K562 (cell line): ENCODE data around the gene SRP9. TPM values are rescaled to one million over a fixed set of nuclear protein-coding genes. Genes with fewer than 3 reads are reported as not detected.

Experiments used
- CREB1 ChIP-seq, 2 experiments: sonication (generic) in 1 of 2; formaldehyde crosslinking in 1 of 2; IDR thresholded peaks; 2 replicates each; pipeline versions ENCODE4 v1.6.1 to v1.8.0; 2012 to 2022; ENCODE audit warnings: inconsistent platforms in 1 of 2, mild to moderate bottlenecking in 1 of 2, missing genetic modification reagents in 1 of 2, moderate library complexity in 1 of 2
- DPF2 ChIP-seq: fragments of 450-650 bp; IDR thresholded peaks from 2 replicates; pipeline ENCODE4 v1.6.1; 2016
- FOXA1 ChIP-seq: fragments of 450-650 bp; IDR thresholded peaks from 2 replicates; pipeline ENCODE4 v1.6.1; 2016; ENCODE audit warnings: mild to moderate bottlenecking, borderline replicate concordance
- JUN ChIP-seq, 2 experiments: sonication (generic) in 1 of 2; formaldehyde crosslinking in 1 of 2; IDR thresholded peaks; 2 replicates each; pipeline versions ENCODE4 v1.6.1 to v1.8.0; 2012 to 2022; ENCODE audit warnings: borderline replicate concordance in 2 of 2, mild to moderate bottlenecking in 2 of 2, improper control_type of control experiment in 1 of 2, low read depth in 1 of 2, low read length in 1 of 2, missing genetic modification reagents in 1 of 2
- MAFK ChIP-seq: IDR thresholded peaks from 2 replicates; pipeline ENCODE4 v1.6.1; 2011; ENCODE audit warnings: low read length, improper control_type of control experiment
- MCM7 ChIP-seq, 2 experiments: fragments of 450-650 bp; IDR thresholded peaks; 2 replicates each; pipeline ENCODE4 v1.6.1; 2016 to 2018
- NCOA1 ChIP-seq: fragments of 450-650 bp; IDR thresholded peaks from 2 replicates; pipeline ENCODE4 v1.6.1; 2016; ENCODE audit warnings: low read depth
- NFE2L1 ChIP-seq: fragments of 450-650 bp; IDR thresholded peaks from 2 replicates; pipeline ENCODE4 v1.6.1; 2016; ENCODE audit warnings: missing genetic modification characterization, low read depth, mild to moderate bottlenecking, missing compliant biosample characterization, moderate library complexity, borderline replicate concordance
- RFX5 ChIP-seq: IDR thresholded peaks from 2 replicates; pipeline ENCODE4 v1.6.1; 2011; ENCODE audit warnings: low read depth, mild to moderate bottlenecking, improper control_type of control experiment, low read length
- SMAD2 ChIP-seq: fragments of 150-350 bp; IDR thresholded peaks from 2 replicates; pipeline ENCODE4 v1.6.1; 2014; ENCODE audit warnings: low read depth, mild to moderate bottlenecking, low read length
- TEAD4 ChIP-seq, 2 experiments: sonication (generic) in 1 of 2; formaldehyde crosslinking in 1 of 2; IDR thresholded peaks; 2 replicates each; pipeline versions ENCODE4 v1.6.1 to v1.8.0; 2012 to 2022; ENCODE audit warnings: borderline replicate concordance in 1 of 2, inconsistent platforms in 1 of 2, low read length in 1 of 2, mild to moderate bottlenecking in 1 of 2, missing genetic modification reagents in 1 of 2
- TFAM ChIP-seq: fragments of 250-450 bp; sonication (Bioruptor Pico); conservative IDR thresholded peaks from 2 replicates; pipeline ENCODE4 v1.5.0; 2021; ENCODE audit warnings: mild to moderate bottlenecking, moderate library complexity
- TSC22D4 ChIP-seq: fragments of 450-650 bp; IDR thresholded peaks from 2 replicates; pipeline ENCODE4 v1.6.1; 2016; ENCODE audit warnings: missing genetic modification characterization, missing biosample characterization, control low read depth
- XRCC4 ChIP-seq: IDR thresholded peaks from one replicate; pipeline ENCODE4 v1.6.1; 2011; ENCODE audit not compliant: insufficient read depth, insufficient read length; ENCODE audit errors: extremely low read depth
- XRCC5 ChIP-seq: fragments of 200-400 bp; formaldehyde crosslinking; IDR thresholded peaks from 2 replicates; pipeline ENCODE4 v1.6.1; 2017; ENCODE audit warnings: low read depth, mild to moderate bottlenecking, low read length
- ZNF143 ChIP-seq: sonication (generic); formaldehyde crosslinking; IDR thresholded peaks from 2 replicates; pipeline ENCODE4 v1.9.0; 2022; ENCODE audit warnings: mild to moderate bottlenecking, missing genetic modification reagents
- ZNF212 ChIP-seq: fragments of 450-650 bp; formaldehyde crosslinking; IDR thresholded peaks from 2 replicates; pipeline ENCODE4 v1.4.0; 2020; ENCODE audit warnings: mild to moderate bottlenecking
- ZNF444 ChIP-seq: fragments of 250-450 bp; sonication (Bioruptor Pico); IDR thresholded peaks from 2 replicates; pipeline ENCODE4 v1.4.0; 2020; ENCODE audit warnings: mild to moderate bottlenecking, moderate library complexity
- ZNF584 ChIP-seq: fragments of 200-800 bp; sonication (Bioruptor generic); IDR thresholded peaks from 2 replicates; pipeline ENCODE4 v1.6.1; 2016; ENCODE audit warnings: low read depth, mild to moderate bottlenecking, missing genetic modification characterization, missing compliant biosample characterization
- ZNF764 ChIP-seq: fragments of 250-450 bp; sonication (Bioruptor Pico); IDR thresholded peaks from 2 replicates; pipeline ENCODE4 v1.4.0; 2020; ENCODE audit warnings: low read depth, mild to moderate bottlenecking, moderate library complexity
- polyA plus RNA-seq, 8 experiments: library from polyadenylated mRNA; depleted of rRNA in 4 of 8; stranded (reverse) in 5 of 8; unstranded in 3 of 8; fragments of >200 nt; fragmentation: Nextera tagmentation in 2 of 8; fragmentation: Illumina TruSeq in 1 of 8; extraction: Ambion mirVana in 2 of 8; extraction: Trizol in 1 of 8; gene quantifications; 2 replicates each; pipeline versions ENCODE4 v1.2.1 to v1.2.3, GENCODE V29; 2011 to 2014; ENCODE audit warnings: inconsistent platforms in 1 of 8, missing spikeins in 1 of 8
- total RNA-seq, 7 experiments: library from RNA; depleted of rRNA in 6 of 7; stranded (reverse); fragments of >200 nt in 6 of 7; fragmentation: Illumina TruSeq in 2 of 7; extraction: Trizol in 2 of 7; gene quantifications; 2 replicates each; pipeline versions ENCODE4 v1.2.1 to v1.2.3, GENCODE V29; 2011 to 2021; ENCODE audit warnings: low replicate concordance in 1 of 7
- TF ChIP-seq, protein P1 (sequence below): sonication (generic); formaldehyde crosslinking; IDR thresholded peaks from 2 replicates; pipeline ENCODE4 v1.8.0; 2022; ENCODE audit warnings: missing genetic modification reagents, mild to moderate bottlenecking, borderline replicate concordance
- TF ChIP-seq, protein P2 (sequence below): fragments of 250-450 bp; sonication (Bioruptor Pico); IDR thresholded peaks from 2 replicates; pipeline ENCODE4 v1.5.0; 2020; ENCODE audit warnings: mild to moderate bottlenecking

Gene SRP9
- total and polyA plus RNA-seq, 9 of the 15 experiments (the other 6 are each of a cell fraction or from before 2014, with no cell fraction given), result 273 to 1,892 (median 668) TPM

DNA sequence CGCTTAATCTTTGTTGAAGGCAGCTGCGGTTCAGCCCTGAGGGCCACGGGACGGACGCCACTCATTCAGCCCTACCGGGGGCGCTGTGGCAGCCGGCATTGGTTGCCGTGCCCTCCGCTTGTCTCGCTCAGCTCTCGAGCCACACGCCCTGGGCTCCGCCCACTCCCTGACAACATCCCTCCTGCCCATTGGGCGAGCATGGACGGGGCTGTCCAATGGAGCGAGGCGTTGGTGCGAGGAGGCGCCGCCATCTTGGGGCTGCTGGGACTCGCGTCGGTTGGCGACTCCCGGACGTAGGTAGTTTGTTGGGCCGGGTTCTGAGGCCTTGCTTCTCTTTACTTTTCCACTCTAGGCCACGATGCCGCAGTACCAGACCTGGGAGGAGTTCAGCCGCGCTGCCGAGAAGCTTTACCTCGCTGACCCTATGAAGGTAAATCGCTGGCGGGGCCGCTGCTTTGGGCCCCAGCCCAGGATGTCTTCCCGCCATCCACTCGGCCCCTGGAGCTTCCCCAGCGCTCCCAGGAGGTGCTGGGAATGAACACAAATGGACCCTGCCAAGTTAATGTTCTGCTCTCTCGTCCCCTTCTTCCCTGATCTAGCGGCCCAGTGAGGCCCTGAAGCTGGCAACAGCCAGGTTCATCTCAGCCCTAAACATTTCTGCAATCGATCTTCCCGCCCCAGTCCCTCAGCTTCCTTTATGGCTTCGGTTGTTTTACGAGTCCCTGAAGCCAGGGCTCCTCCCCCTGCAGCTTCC is at the start of gene SRP9 (continued):
- no peak for TF ChIP-seq NFE2L1 (tag)
- no peak for TF ChIP-seq MCM7 (IDR thresholded peaks at IDR 0.05)
- peak; percentile 6; the same call in 1 of the 2 replicates for TF ChIP-seq DPF2
- no peak for TF ChIP-seq ZNF764 (CRISPR knock-in tag)
- TF ChIP-seq ZNF584 (CRISPR knock-in tag), result peak; percentile 40; the same call in 1 of the 2 replicates
- TF ChIP-seq, protein P1, sequence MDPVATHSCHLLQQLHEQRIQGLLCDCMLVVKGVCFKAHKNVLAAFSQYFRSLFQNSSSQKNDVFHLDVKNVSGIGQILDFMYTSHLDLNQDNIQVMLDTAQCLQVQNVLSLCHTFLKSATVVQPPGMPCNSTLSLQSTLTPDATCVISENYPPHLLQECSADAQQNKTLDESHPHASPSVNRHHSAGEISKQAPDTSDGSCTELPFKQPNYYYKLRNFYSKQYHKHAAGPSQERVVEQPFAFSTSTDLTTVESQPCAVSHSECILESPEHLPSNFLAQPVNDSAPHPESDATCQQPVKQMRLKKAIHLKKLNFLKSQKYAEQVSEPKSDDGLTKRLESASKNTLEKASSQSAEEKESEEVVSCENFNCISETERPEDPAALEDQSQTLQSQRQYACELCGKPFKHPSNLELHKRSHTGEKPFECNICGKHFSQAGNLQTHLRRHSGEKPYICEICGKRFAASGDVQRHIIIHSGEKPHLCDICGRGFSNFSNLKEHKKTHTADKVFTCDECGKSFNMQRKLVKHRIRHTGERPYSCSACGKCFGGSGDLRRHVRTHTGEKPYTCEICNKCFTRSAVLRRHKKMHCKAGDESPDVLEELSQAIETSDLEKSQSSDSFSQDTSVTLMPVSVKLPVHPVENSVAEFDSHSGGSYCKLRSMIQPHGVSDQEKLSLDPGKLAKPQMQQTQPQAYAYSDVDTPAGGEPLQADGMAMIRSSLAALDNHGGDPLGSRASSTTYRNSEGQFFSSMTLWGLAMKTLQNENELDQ (CRISPR knock-in tag), result no peak
- TF ChIP-seq ZNF444 (CRISPR knock-in tag), result no peak
- TF ChIP-seq TFAM (CRISPR knock-in tag), result no peak
- no peak for TF ChIP-seq SMAD2
- peak; percentile 48; the same call in 1 of the 2 replicates for TF ChIP-seq ZNF143 (CRISPR knock-in tag)
- no peak for TF ChIP-seq TSC22D4 (tag)
- no peak for TF ChIP-seq FOXA1
- TF ChIP-seq MAFK, result no peak
- peak; percentile 71; the same call in 1 of the 2 replicates for TF ChIP-seq JUN (IDR thresholded peaks at IDR 0.05; ENCODE audit: borderline replicate concordance, low read depth, low read length)
- TF ChIP-seq JUN (CRISPR knock-in tag; IDR thresholded peaks at IDR 0.05; ENCODE audit: borderline replicate concordance), result no peak
- TF ChIP-seq XRCC5, result peak; percentile 92
- TF ChIP-seq NCOA1, result no peak
- peak; percentile 52 for TF ChIP-seq CREB1 (IDR thresholded peaks at IDR 0.05)
- peak; percentile 83 for TF ChIP-seq CREB1 (CRISPR knock-in tag; IDR thresholded peaks at IDR 0.05)
- no peak for TF ChIP-seq XRCC4
- TF ChIP-seq, protein P2, sequence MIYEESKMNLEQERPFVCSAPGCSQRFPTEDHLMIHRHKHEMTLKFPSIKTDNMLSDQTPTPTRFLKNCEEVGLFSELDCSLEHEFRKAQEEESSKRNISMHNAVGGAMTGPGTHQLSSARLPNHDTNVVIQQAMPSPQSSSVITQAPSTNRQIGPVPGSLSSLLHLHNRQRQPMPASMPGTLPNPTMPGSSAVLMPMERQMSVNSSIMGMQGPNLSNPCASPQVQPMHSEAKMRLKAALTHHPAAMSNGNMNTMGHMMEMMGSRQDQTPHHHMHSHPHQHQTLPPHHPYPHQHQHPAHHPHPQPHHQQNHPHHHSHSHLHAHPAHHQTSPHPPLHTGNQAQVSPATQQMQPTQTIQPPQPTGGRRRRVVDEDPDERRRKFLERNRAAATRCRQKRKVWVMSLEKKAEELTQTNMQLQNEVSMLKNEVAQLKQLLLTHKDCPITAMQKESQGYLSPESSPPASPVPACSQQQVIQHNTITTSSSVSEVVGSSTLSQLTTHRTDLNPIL (CRISPR knock-in tag), result peak; percentile 38; the same call in 1 of the 2 replicates
- TF ChIP-seq ZNF212, result no peak
- TF ChIP-seq TEAD4 (IDR thresholded peaks at IDR 0.05; ENCODE audit: low read length), result no peak; the same call in 1 of the 2 replicates
- no peak; the same call in 1 of the 2 replicates for TF ChIP-seq TEAD4 (CRISPR knock-in tag; IDR thresholded peaks at IDR 0.05; ENCODE audit: borderline replicate concordance)
- no peak for TF ChIP-seq RFX5
